Mesendoderm (in vitro differentiated cells): ENCODE results near the gene SCN9A.

Experiments used
- DNase-seq: peaks from one replicate; pipeline ENCODE4 v3.0.0; 2013
- H2AK5ac ChIP-seq: 2 replicates; pipeline ENCODE4 v1.6.1; 2013; ENCODE audit warnings: low read length, inconsistent platforms
- H2BK120ac ChIP-seq: 2 replicates; pipeline ENCODE4 v1.6.1; 2013; ENCODE audit warnings: low read depth, mild to moderate bottlenecking, low read length, moderate library complexity, mixed read lengths
- H2BK15ac ChIP-seq: replicated peaks from 2 replicates; pipeline ENCODE4 v1.6.1; 2013; ENCODE audit warnings: low read depth, mild to moderate bottlenecking, moderate library complexity
- H2BK5ac ChIP-seq: 2 replicates; pipeline ENCODE4 v1.6.1; 2013; ENCODE audit warnings: low read length, inconsistent platforms
- H3K18ac ChIP-seq: 2 replicates; pipeline ENCODE4 v1.6.1; 2013; ENCODE audit warnings: mild to moderate bottlenecking, low read length, mixed read lengths
- H3K23ac ChIP-seq: one replicate; pipeline ENCODE4 v1.6.1; 2013; ENCODE audit warnings: low read length
- H3K27ac ChIP-seq: 2 replicates; pipeline ENCODE4 v1.5.1; 2013; ENCODE audit warnings: low read depth, mild to moderate bottlenecking, inconsistent platforms, low read length, moderate library complexity
- H3K27me3 ChIP-seq: 2 replicates; pipeline ENCODE4 v1.6.1; 2013; ENCODE audit warnings: low read length, control low read depth, mild to moderate bottlenecking, inconsistent platforms; ENCODE audit not compliant: insufficient read depth, poor library complexity
- H3K36me3 ChIP-seq: 2 replicates; pipeline ENCODE4 v1.6.1; 2013; ENCODE audit warnings: low read length, inconsistent platforms; ENCODE audit not compliant: control insufficient read depth, insufficient read depth
- H3K4ac ChIP-seq: one replicate; pipeline ENCODE4 v1.6.1; 2013; ENCODE audit warnings: low read depth, mild to moderate bottlenecking, low read length, moderate library complexity
- H3K4me1 ChIP-seq: 2 replicates; pipeline ENCODE4 v1.6.1; 2013; ENCODE audit warnings: low read depth, low read length, inconsistent platforms; ENCODE audit not compliant: control insufficient read depth
- H3K4me2 ChIP-seq: 2 replicates; pipeline ENCODE4 v1.6.1; 2013; ENCODE audit warnings: low read length
- H3K4me3 ChIP-seq: 2 replicates; pipeline ENCODE4 v1.5.1; 2013; ENCODE audit warnings: mild to moderate bottlenecking, low read length
- H3K56ac ChIP-seq: one replicate; pipeline ENCODE4 v1.6.1; 2013; ENCODE audit warnings: low read length
- H3K79me1 ChIP-seq: 2 replicates; pipeline ENCODE4 v1.6.1; 2013; ENCODE audit warnings: low read length, inconsistent platforms
- H3K79me2 ChIP-seq: 2 replicates; pipeline ENCODE4 v1.6.1; 2013; ENCODE audit warnings: mild to moderate bottlenecking, low read length; ENCODE audit not compliant: control insufficient read depth, insufficient read depth
- H3K9ac ChIP-seq: 2 replicates; pipeline ENCODE4 v1.6.1; 2013; ENCODE audit warnings: low read length, inconsistent platforms
- H4K5ac ChIP-seq: one replicate; pipeline ENCODE4 v1.6.1; 2013; ENCODE audit warnings: low read length
- H4K8ac ChIP-seq: one replicate; pipeline ENCODE4 v1.6.1; 2013; ENCODE audit warnings: low read depth, mild to moderate bottlenecking, control low read depth, low read length, moderate library complexity
- WGBS: extraction: QIAGEN DNeasy Blood & Tissue Kit; methylation state at CpG from one replicate; pipeline ENCODE4 v1.1.7; 2013; ENCODE audit warnings: low lambda C conversion rate, missing lambda C conversion rate; ENCODE audit not compliant: insufficient coverage; ENCODE audit errors: extremely low coverage; 5-methylcytosine and 5-hydroxymethylcytosine counted together

Gene SCN9A

DNA sequence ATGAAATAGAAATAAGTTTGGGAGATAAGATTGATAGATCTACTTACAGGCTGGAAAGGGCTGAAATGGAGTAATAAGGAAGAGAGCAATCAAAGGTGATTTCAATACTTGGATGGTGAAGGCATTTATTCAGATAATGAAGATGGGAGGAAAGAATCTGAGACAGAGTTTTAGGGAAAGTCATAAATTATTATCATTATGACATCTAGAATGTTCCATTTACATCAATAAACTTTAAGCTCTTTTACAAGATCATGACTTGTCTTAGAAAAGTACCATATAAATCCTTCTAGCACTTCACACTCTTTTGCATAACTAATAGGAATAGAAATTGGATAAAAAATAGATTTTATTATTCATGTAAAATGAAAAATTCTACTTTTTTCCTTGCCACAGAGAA is 2.2 kb downstream of the SCN9A start:
- Histone ChIP-seq H2BK15ac (no peak overlapping the region), H3K27me3 (no peaks in the 10 kb centered on the region), H3K23ac (no peak overlapping the region), H2BK120ac (no peak overlapping the region), H3K56ac (no peak overlapping the region), H2BK5ac (no peak overlapping the region), H4K5ac (no peak overlapping the region), H3K79me2 (no peaks in the 10 kb centered on the region), H3K27ac (no peak overlapping the region), H3K36me3 (no peaks in the 10 kb centered on the region), H3K79me1 (no peaks in the 10 kb centered on the region), H2AK5ac (no peak overlapping the region), H3K18ac (no peak overlapping the region), H4K8ac (no peak overlapping the region), H3K4ac (no peak overlapping the region), H3K9ac (no peak overlapping the region), H3K4me2 (no peak overlapping the region), H3K4me3 (no peak overlapping the region), H3K4me1 (peaks cover 3% of the 10 kb centered on the region)
- no peak for DNase-seq

DNA sequence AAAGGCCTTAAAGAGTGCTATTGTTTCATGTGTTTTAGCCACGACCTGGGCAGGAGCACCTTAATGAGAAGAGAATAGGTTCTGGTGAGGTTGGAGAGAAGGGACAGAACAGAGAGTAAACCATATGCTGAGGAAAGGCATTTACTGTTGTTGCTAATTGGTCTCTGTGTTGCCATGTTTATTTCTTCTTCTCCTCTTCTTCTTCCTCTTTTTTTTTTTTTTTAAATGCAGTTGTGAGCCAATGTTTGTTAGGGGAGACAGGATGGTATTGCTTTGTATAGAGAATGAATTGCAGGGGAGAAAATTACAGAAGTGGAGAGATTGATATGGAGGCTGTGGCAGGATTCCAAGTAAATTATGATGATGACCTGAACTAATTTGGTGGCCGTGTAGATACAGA is 2.6 kb downstream of the SCN9A start:
- Histone ChIP-seq H3K4me2 (no peak overlapping the region), H4K8ac (no peak overlapping the region), H3K4me1 (peaks cover 3% of the 10 kb centered on the region), H3K56ac (no peak overlapping the region), H3K4ac (no peak overlapping the region), H3K4me3 (no peak overlapping the region), H2BK15ac (no peak overlapping the region), H3K36me3 (no peaks in the 10 kb centered on the region), H3K79me1 (no peaks in the 10 kb centered on the region), H2AK5ac (no peak overlapping the region), H3K9ac (no peak overlapping the region), H3K27ac (no peak overlapping the region), H2BK5ac (no peak overlapping the region), H3K79me2 (no peaks in the 10 kb centered on the region), H3K27me3 (no peaks in the 10 kb centered on the region), H3K18ac (no peak overlapping the region), H4K5ac (no peak overlapping the region), H3K23ac (no peak overlapping the region), H2BK120ac (no peak overlapping the region)
- DNase-seq = peak; percentile 15
- 100% methylated on average over 1 of the region's 2 CpGs for WGBS

DNA sequence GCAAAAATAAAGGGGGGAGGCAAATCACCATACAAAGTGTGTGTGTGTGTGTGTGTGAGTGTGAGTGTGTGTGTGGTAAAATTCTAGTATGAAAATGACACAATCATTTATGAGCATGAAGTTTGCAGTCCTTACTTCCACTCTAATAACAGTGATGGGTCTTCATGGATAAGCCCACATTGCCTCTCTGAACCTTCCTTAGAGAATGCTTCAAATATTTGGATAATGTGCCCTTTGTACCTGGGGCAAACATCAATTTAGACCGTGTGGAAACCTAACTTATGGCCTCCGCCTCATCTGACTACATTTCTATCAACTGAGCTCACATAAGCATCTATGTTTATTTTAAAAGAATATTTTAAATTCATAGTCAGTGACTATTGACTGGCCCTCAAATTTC is 3.7 kb downstream of the SCN9A start:
- Histone ChIP-seq H3K23ac (no peak overlapping the region), H3K4ac (no peak overlapping the region), H2AK5ac (no peak overlapping the region), H3K9ac (no peak overlapping the region), H3K56ac (no peak overlapping the region), H2BK120ac (no peak overlapping the region), H3K18ac (no peak overlapping the region), H3K36me3 (no peaks in the 10 kb centered on the region), H3K4me1 (peaks cover 3% of the 10 kb centered on the region), H3K79me2 (no peaks in the 10 kb centered on the region), H3K4me2 (no peak overlapping the region), H2BK5ac (no peak overlapping the region), H3K27ac (no peak overlapping the region), H3K27me3 (no peaks in the 10 kb centered on the region), H4K5ac (no peak overlapping the region), H3K79me1 (no peaks in the 10 kb centered on the region), H2BK15ac (no peak overlapping the region), H4K8ac (no peak overlapping the region), H3K4me3 (no peak overlapping the region)
- WGBS = no CpG with 5 or more reads among the region's 2 CpGs
- no peak for DNase-seq

DNA sequence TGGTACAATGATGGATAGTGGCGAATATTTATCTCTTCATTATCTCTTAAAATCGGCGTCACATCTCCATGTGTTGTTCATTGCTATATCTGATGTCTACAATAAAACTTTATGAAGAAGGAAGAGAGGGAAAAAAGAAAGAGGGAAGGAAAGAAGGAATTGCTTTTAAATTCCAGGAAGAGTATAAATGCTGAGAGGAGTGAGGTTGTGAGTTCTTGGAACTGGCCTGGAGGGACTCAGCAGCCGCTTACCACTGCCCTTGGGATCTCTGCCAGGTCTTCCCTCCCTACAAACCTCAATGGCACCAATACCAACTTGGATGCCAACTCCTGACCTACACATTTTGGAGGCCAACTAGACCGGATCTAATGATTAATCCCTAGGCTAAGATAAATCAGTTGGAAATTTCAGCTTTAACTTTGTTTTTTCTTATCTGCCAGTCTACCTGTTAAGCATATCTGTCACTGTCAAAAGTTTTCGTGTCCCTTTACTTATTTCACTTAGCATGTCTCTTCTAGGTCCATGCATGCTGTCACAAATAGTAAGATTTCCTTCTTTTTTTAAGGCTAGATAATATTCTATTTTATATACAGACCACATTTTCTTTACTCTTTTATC is 9.8 kb downstream of the SCN9A start:
- Histone ChIP-seq H3K27ac (no peak overlapping the region), H2BK15ac (no peak overlapping the region), H2AK5ac (no peak overlapping the region), H3K4me1 (no peaks in the 10 kb centered on the region), H3K27me3 (no peaks in the 10 kb centered on the region), H3K4me3 (no peak overlapping the region), H3K18ac (no peak overlapping the region), H2BK5ac (no peak overlapping the region), H4K5ac (no peak overlapping the region), H3K4ac (no peak overlapping the region), H3K9ac (no peak overlapping the region), H3K56ac (no peak overlapping the region), H3K36me3 (no peaks in the 10 kb centered on the region), H3K79me2 (no peaks in the 10 kb centered on the region), H3K79me1 (no peaks in the 10 kb centered on the region), H3K4me2 (no peak overlapping the region), H2BK120ac (no peak overlapping the region), H3K23ac (no peak overlapping the region), H4K8ac (no peak overlapping the region)
- DNase-seq = no peak
- no CpG with 5 or more reads among the region's 6 CpGs for WGBS

DNA sequence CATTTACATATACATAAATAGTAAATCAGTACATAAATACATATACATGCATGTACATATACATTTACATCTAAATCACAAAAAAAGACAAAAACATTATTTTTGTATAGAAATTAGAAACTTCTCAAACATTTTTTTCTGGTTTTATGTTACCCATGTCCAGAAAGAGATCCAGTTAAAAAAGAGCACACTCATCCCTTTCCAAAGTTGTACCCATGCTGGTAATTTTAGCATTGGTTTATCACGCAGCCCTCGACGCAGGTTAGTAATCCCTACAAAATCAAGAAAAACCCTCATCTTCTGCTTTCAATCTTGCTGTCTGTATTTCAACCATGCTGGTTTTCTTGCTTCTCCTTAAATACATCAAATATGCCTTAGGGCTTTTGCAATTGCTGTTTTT is 10.5 kb downstream of the SCN9A start:
- no peak overlapping the region for H4K5ac ChIP-seq

DNA sequence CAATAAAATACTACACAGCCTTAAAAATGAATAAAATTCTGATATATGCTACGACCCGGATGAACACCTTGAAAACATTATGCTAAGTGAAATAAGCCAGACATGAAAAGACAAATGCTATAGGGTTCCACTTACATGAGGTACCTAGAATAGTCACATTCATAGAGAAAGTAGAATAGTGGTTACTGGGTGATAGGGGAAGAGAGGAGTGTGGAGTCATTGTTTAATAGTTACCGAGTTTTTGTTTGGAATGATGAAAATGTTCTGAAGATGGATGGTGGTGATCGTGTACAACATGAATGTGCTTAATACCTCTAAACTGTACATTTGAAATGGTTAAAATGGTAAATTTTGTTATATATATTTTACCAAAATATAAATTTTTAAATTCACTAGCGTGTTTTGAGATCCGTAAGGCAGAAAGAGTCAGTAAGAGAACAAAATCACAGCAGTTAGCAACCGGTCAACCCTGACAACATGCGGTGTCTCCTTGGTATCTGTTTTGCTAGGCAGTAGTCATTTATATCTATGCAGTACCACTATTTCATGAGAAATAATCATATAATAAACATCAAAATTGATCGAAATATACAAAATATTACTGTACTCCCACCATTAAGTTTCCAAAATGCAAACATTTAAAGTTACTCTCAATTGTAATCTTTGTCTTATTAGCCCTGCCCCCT is 11.1 kb downstream of the SCN9A start:
- Histone ChIP-seq H3K36me3 (no peaks in the 10 kb centered on the region), H3K4me1 (no peaks in the 10 kb centered on the region), H3K4me2 (no peak overlapping the region), H3K56ac (no peak overlapping the region), H2BK5ac (no peak overlapping the region), H3K4me3 (no peak overlapping the region), H2AK5ac (no peak overlapping the region), H3K79me2 (no peaks in the 10 kb centered on the region), H4K8ac (no peak overlapping the region), H3K18ac (no peak overlapping the region), H3K4ac (no peak overlapping the region), H3K23ac (no peak overlapping the region), H3K9ac (no peak overlapping the region), H4K5ac (no peak overlapping the region), H3K27ac (no peak overlapping the region), H2BK120ac (no peak overlapping the region), H3K79me1 (no peaks in the 10 kb centered on the region), H2BK15ac (no peak overlapping the region), H3K27me3 (no peaks in the 10 kb centered on the region)
- no CpG with 5 or more reads among the region's 9 CpGs for WGBS
- DNase-seq = no peak

More for the DNA sequence above, 10.5 kb downstream of the SCN9A start:
- H3K79me2 ChIP-seq = no peaks in the 10 kb centered on the region
- H3K4me2 ChIP-seq = no peak overlapping the region
- no peak overlapping the region for H2AK5ac ChIP-seq
- no CpG with 5 or more reads among the region's 3 CpGs for WGBS
- H3K18ac ChIP-seq = no peak overlapping the region
- H3K79me1 ChIP-seq = no peaks in the 10 kb centered on the region
- no peak overlapping the region for H3K56ac ChIP-seq
- no peak overlapping the region for H3K9ac ChIP-seq
- H4K8ac ChIP-seq = no peak overlapping the region
- no peak overlapping the region for H3K4ac ChIP-seq
- H2BK15ac ChIP-seq = no peak overlapping the region
- H3K23ac ChIP-seq = no peak overlapping the region
- H3K27me3 ChIP-seq = no peaks in the 10 kb centered on the region
- H3K27ac ChIP-seq = no peak overlapping the region
- no peak overlapping the region for H3K4me3 ChIP-seq
- no peaks in the 10 kb centered on the region for H3K4me1 ChIP-seq
- no peaks in the 10 kb centered on the region for H3K36me3 ChIP-seq
- H2BK120ac ChIP-seq = no peak overlapping the region
- H2BK5ac ChIP-seq = no peak overlapping the region
- DNase-seq = no peak
